Left lung (tissue), 14 donors: Measurements from ENCODE around the gene C5orf46. TPM values are rescaled to one million over a fixed set of nuclear protein-coding genes. Genes with fewer than 3 reads are reported as not detected.
A peak's percentile ranks its signal among the peaks of the same experiment; 100 is the strongest.
"Not testable (repeated sequence)": the region's sequence is repeated elsewhere in the genome, so short reads cannot be mapped to it uniquely, and the experiment has no call there.

Source experiments
- ATAC-seq: fragments of 200-7000 bp; cut with Tn5 transposase; one replicate; pipeline ENCODE4 v1.9.1; 2020; ENCODE audit warnings: moderate library complexity
- DNase-seq, 4 donors: peaks; one replicate each; pipeline ENCODE4 v3.0.0-alpha.2; 2013 to 2020
- H3K27ac ChIP-seq, 2 donors: fragments of 200-600 bp; sonication (generic) in 1 of 2; one replicate each; pipeline versions ENCODE4 v1.5.0 to v1.8.0; 2020 to 2021
- H3K27me3 ChIP-seq, 2 donors: fragments of 200-600 bp; sonication (generic) in 1 of 2; one replicate each; pipeline versions ENCODE4 v1.5.0 to v1.8.0; 2020 to 2021
- H3K36me3 ChIP-seq, 2 donors: fragments of 200-600 bp; sonication (generic) in 1 of 2; one replicate each; pipeline versions ENCODE4 v1.5.0 to v1.8.0; 2020 to 2021
- H3K4me1 ChIP-seq, 2 donors: fragments of 200-600 bp; one replicate each; pipeline ENCODE4 v1.8.0; 2021
- H3K4me3 ChIP-seq, 2 donors: fragments of 200-600 bp; sonication (generic) in 1 of 2; one replicate each; pipeline versions ENCODE4 v1.5.0 to v1.8.0; 2020 to 2021; ENCODE audit warnings: mild to moderate bottlenecking in 1 of 2
- H3K9me3 ChIP-seq, 2 donors: fragments of 200-600 bp; sonication (generic) in 1 of 2; one replicate each; pipeline versions ENCODE4 v1.5.0 to v1.8.0; 2020 to 2021
- intact Hi-C, 2 donors: fragments of 100-400 bp; cut with DNase I; formaldehyde crosslinking; loops; one replicate each; pipeline versions ENCODE4 v1.11.2 to v1.14.2; 2022
- long read RNA-seq, 12 donors: library from polyadenylated mRNA in 2 of 12; unstranded in 2 of 12; transcript quantifications; one replicate each; pipeline ENCODE4 v2.0.0 and lab custom pipeline, GENCODE V29; 2019 to 2026
- polyA plus RNA-seq, 6 donors: library from polyadenylated mRNA; unstranded; fragments of 120-200 nt; gene quantifications; one replicate each; pipeline ENCODE4 v1.2.1, GENCODE V29; 2013; ENCODE audit not compliant: insufficient read length in 6 of 6
- total RNA-seq, 2 donors: library from RNA; stranded (reverse); fragmentation: NEBNext Ultra II Directional; extraction: Animal tissue kit (Norgen Biotek cat#: 25700); gene quantifications; one replicate each; pipeline ENCODE4 v1.2.1, GENCODE V29; 2021
- TF ChIP-seq, protein P1 (sequence below), 2 donors: fragments of 200-600 bp; sonication (generic) in 1 of 2; IDR thresholded peaks; one replicate each; pipeline versions ENCODE4 v1.5.0 to v1.8.0; 2021; ENCODE audit warnings: antibody characterized with exemption in 2 of 2
- donor health status: DM: no; HTN: yes; CAD: no.
- donor health status: DM: no; HTN: no; CAD: no.

C5orf46 gene
- total RNA-seq, result not detected
- polyA plus RNA-seq, result 1 to 10 TPM in 3 of 6 donors, under 1 TPM in 3; 0.50 to 3.0 (median 1.3) TPM
- long read RNA-seq, donor 1, partial matches to known transcripts, result 9,046 of 9,270 reads
- long read RNA-seq, donor 1, other reads (novel, unspliced or antisense), result 224 of 9,270 reads
- long read RNA-seq, donor 2, partial matches to known transcripts, result 24 of 34 reads
- long read RNA-seq, donor 2, other reads (novel, unspliced or antisense), result 10 of 34 reads
- long read RNA-seq, donor 3, result 0 reads
- long read RNA-seq, donor 4, result 0 reads
- long read RNA-seq, donor 5, partial matches to known transcripts, result 15,280 of 15,752 reads
- long read RNA-seq, donor 5, other reads (novel, unspliced or antisense), result 472 of 15,752 reads
- long read RNA-seq, donor 6, partial matches to known transcripts, result 9,724 of 9,911 reads
- long read RNA-seq, donor 6, other reads (novel, unspliced or antisense), result 187 of 9,911 reads
- long read RNA-seq, donor 7, partial matches to known transcripts, result 9 of 15 reads
- long read RNA-seq, donor 7, other reads (novel, unspliced or antisense), result 6 of 15 reads
- long read RNA-seq, donor 8, partial matches to known transcripts, result 4,834 of 4,978 reads
- long read RNA-seq, donor 8, other reads (novel, unspliced or antisense), result 144 of 4,978 reads
- long read RNA-seq, donor 9, result 0 reads
- long read RNA-seq, donor 10, result 0 reads
- long read RNA-seq, donor 11, result 0 reads
- long read RNA-seq, donor 12, partial matches to known transcripts, result 21 of 30 reads
- long read RNA-seq, donor 12, other reads (novel, unspliced or antisense), result 9 of 30 reads

DNA sequence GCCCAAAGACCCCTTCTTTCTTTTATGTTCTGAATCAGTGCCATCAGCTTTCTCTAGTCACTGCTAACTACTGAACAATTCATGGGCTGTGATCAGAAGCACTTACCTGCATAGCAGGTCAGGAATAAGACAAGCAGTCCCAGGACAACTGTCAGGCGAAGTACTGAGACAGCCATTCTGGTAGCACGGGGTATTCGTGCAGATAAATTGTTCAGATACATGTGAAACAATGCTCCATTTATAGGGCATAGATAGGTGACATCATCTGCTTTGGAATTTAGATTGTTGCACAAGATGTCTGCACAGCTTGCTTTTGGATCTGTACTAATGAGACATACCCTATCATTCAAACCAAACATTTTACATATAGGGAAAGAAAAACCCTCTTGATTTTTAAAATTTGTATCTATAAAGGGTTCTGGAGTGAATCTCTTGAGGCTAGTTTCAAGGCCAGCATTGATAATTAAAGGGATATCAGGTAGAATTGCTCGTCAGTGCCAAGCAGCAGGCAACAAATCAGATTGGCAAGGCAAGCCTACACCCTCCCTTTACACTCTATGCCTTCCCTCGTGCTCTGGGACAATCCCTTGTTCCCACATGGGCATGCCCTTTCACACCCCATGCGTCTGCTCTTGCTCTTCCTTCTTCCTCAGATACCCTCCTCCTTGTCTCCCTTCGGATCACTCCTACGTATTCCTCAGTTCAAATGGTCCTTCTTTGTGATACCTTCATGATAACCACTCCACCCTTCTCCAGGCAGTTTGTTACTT, at the start of gene C5orf46:
TSS of gene C5orf46 (minus strand) at position 213 of the 770 bp plus-strand sequence. CDS start at position 176, 37 bp downstream.
- H3K27ac ChIP-seq, result no peak within 1 kb of the TSS

DNA sequence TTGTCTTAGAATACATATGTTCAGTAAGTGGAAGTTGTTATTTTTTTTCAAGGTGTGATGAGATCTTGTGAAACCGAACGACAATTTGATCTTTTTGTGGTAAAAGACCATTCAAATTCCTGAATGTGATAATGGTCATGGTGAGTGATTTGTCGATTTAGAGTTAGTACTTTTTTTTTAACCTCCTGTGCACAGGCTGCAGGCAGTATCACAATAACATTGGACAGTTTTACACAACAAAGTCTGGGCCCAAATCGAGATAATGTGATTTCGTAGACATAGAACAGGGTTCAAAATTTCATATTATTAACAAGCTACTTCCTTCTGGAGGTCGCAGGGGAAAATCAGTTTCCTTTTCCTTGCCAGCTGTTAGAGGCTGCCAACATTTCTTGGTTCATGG, 48.6 kb upstream of the C5orf46 start:
- DNase-seq (no peak), ATAC-seq (no peak)
- intact Hi-C loops, result loop anchor here in 1 of 2 donors (10.0 kb wide), 1 partner anchor 160 kb away; no protein-coding TSS in a partner anchor
- Histone ChIP-seq H3K9me3 (no peaks in the 10 kb centered on the region), H3K27me3 (no peaks in the 10 kb centered on the region), H3K4me1 (no peaks in the 10 kb centered on the region), H3K27ac (no peak overlapping the region), H3K36me3 (no peaks in the 10 kb centered on the region), H3K4me3 (no peak overlapping the region)
- TF ChIP-seq, protein P1, sequence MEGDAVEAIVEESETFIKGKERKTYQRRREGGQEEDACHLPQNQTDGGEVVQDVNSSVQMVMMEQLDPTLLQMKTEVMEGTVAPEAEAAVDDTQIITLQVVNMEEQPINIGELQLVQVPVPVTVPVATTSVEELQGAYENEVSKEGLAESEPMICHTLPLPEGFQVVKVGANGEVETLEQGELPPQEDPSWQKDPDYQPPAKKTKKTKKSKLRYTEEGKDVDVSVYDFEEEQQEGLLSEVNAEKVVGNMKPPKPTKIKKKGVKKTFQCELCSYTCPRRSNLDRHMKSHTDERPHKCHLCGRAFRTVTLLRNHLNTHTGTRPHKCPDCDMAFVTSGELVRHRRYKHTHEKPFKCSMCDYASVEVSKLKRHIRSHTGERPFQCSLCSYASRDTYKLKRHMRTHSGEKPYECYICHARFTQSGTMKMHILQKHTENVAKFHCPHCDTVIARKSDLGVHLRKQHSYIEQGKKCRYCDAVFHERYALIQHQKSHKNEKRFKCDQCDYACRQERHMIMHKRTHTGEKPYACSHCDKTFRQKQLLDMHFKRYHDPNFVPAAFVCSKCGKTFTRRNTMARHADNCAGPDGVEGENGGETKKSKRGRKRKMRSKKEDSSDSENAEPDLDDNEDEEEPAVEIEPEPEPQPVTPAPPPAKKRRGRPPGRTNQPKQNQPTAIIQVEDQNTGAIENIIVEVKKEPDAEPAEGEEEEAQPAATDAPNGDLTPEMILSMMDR (IDR thresholded peaks at IDR 0.05), result no peak

More for the DNA sequence above, at the start of gene C5orf46:
- ATAC-seq, result no peak
- Histone ChIP-seq H3K4me1 (no peaks in the 10 kb centered on the region), H3K36me3 (no peaks in the 10 kb centered on the region), H3K4me3 (no peak within 1 kb of the TSS), H3K27me3 (no peaks in the 10 kb centered on the region), H3K9me3 (no peaks in the 10 kb centered on the region)
- intact Hi-C loops, result no loop called here
- no peak for DNase-seq
- TF ChIP-seq, protein P1 (IDR thresholded peaks at IDR 0.05), result no peak

DNA sequence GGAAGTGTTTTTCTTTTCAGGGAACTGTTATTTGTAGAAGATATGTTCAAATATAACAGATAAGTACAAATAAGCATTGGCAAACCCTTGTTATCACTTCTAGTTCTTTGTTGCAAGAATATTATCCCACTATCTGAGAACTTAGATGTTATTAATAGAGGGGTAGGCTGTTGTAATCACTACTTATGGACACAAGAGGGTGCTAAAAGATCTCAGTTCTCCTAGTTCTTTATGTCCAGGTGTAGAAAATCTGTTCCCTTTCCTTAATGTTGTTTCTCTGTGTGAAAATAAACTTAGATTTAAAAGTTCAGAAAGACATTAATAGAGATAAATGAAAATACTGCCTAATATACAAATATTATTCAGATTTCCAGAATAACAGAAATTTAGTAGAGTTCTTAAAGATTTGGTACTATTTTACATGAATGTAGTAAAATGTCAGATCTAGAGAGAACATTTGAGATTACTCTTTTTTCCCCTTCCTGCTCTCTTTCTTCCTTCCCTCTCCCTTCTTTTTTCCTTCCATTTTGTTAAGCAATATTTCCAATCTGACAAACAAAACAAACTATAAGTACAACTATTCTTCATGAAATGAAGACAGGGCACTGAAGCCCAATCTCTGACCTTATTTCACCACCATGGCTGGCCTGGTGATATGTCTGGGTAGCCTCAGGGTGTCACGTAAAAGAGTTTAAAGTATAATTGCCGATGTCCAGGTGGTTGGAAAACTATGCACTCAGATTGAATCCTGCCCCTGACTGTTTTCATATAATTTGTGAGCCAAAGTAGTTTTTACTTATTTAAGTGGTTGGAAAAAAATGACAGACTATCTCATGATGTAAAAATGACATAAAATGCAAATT, 43.6 kb upstream of the C5orf46 start:
- Histone ChIP-seq H3K9me3 (no peaks in the 10 kb centered on the region), H3K27me3 (no peaks in the 10 kb centered on the region), H3K4me1 (no peaks in the 10 kb centered on the region), H3K4me3 (no peak overlapping the region), H3K36me3 (no peaks in the 10 kb centered on the region), H3K27ac (no peak overlapping the region)
- DNase-seq (peak in 1 of 4 donors; percentile 47), ATAC-seq (peak; percentile 89)
- intact Hi-C loops, result loop anchor here in 1 of 2 donors (10.0 kb wide), 1 partner anchor 165 kb away; no protein-coding TSS in a partner anchor
- TF ChIP-seq, protein P1 (IDR thresholded peaks at IDR 0.05), result peak; percentile 57 to 71

DNA sequence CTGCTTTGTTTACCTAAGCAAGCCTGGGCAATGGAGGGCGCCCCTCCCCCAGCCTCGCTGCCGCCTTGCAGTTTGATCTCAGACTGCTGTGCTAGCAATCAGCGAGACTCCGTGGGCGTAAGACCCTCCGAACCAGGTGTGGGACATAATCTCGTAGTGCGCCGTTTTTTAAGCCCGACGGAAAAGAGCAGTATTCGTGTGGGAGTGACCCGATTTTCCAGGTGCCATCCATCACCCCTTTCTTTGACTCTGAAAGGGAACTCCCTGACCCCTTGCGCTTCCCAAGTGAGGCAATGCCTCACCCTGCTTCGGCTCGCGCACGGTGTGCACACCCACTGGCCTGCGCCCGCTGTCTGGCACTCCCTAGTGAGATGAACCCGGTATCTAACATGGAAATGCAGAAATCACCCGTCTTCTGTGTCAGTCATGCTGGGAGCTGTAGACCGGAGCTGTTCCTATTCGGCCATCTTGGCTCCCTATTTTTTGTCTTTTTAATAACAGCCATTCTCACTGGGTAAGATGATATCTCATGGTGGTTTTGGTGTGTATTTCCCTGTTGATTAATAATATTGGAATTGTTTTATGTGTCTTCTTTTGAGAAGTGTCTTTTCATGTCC, 40.4 kb upstream of the C5orf46 start:
- H3K27ac ChIP-seq, H3K4me1 ChIP-seq, DNase-seq, H3K36me3 ChIP-seq, H3K27me3 ChIP-seq, H3K4me3 ChIP-seq, intact Hi-C loops, H3K9me3 ChIP-seq, ATAC-seq: not testable (repeated sequence)
